H7 (cell line): ENCODE measurements around the gene BPIFB3. TPM values are rescaled to one million over a fixed set of nuclear protein-coding genes. Genes with fewer than 3 reads are reported as not detected.

ENCODE experiments used
- DNase-seq: peaks from one replicate; pipeline ENCODE4 v3.0.0; 2012
- H3K27me3 ChIP-seq: 2 replicates; pipeline ENCODE4 v1.6.0; 2011; ENCODE audit warnings: mild to moderate bottlenecking, low read length; ENCODE audit not compliant: control insufficient read depth, insufficient read depth
- H3K36me3 ChIP-seq: replicated peaks from 2 replicates; pipeline ENCODE4 v1.5.1; 2011; ENCODE audit warnings: low read length; ENCODE audit not compliant: control insufficient read depth, insufficient read depth
- H3K4me3 ChIP-seq: 2 replicates; pipeline ENCODE4 v1.5.1; 2011; ENCODE audit warnings: low read depth, mild to moderate bottlenecking, control low read depth, low read length, moderate library complexity; ENCODE audit not compliant: insufficient read depth
- total RNA-seq: library from RNA; depleted of rRNA; stranded (reverse); fragments of >200 nt; shearing (Covaris generic); gene quantifications from 2 replicates; pipeline ENCODE4 v1.2.3, GENCODE V29; 2014

The BPIFB3 gene
- total RNA-seq, 1 experiment from 2014 or later: not detected

DNA sequence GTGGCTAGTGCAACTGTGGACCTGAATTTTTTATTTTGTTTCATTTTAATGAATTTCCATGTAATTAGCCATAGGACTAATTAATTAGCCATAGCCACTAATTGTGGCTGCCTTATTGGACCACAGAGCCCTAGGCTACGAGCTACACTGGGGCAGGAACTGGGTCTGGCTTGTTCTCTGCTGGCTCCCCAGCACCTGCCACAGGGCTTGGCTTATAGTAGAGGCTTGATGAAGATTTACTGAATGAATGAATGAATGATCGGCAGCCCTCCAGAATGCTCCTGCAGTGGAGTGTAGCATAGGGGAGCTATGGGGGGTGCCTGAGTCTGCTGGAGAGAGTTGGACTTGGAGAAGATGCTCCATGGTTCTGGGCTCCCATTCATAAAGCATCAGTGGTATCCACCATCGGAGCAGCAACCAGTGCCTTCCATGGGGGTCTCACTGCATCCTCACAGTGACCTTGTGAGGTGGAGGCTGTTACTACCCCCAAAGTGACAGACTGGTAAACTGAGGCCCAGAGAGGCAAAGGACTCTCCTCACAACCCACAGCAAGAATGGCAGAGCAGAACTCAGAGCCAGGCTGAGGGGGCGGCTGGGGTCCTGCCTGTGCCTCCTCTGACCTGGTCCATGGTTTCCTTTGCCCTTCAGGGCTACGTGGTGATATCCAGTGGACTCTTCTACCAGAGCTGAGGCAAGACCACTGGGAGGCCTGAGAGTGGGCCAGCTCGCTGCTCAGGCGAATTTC lies 30.8 kb upstream of the BPIFB3 start:
- H3K27me3 ChIP-seq: no peaks in the 10 kb centered on the region
- no peaks in the 10 kb centered on the region for H3K36me3 ChIP-seq
- no peak overlapping the region for H3K4me3 ChIP-seq
- DNase-seq: no peak

DNA sequence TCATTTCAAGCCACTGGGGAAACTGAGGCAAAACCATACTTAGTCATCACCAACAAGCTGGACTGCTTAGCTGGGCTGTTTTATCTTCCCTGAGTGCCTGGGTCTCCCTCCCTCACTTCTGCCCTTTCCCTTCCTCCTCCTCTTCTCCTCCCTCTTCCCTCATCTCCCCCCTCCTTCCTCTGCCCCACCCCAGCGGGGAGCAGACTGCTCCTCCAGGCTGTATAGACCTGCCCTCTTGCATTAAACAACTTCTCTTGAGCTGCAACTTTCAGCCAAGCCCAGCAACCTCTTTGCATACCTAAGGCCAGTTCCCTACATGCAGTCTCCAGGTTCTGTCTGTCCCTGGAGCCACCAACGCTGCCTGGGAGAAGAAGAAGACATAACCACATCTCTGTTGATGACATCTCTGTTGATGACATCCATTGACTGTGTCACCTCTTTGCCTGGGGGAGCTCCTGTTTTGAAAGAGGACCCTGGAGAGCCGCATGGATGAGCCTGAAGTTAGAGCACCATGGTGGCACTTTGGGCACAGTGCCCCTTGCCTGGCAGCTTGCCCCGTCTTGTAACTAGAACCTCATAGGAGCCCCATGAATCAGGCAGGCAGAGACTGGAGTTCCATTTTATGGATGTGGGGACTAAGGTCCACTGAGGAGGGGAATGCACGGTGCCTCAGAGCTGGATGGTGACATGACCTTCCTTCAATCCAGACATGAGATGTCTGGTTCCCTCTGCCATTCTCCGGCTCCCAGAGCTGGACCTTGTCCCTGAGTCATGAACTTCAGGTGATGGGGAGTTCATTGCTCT lies 30.1 kb upstream of the BPIFB3 start:
- no peak for DNase-seq
- H3K4me3 ChIP-seq: no peak overlapping the region
- H3K36me3 ChIP-seq: no peaks in the 10 kb centered on the region
- no peaks in the 10 kb centered on the region for H3K27me3 ChIP-seq

DNA sequence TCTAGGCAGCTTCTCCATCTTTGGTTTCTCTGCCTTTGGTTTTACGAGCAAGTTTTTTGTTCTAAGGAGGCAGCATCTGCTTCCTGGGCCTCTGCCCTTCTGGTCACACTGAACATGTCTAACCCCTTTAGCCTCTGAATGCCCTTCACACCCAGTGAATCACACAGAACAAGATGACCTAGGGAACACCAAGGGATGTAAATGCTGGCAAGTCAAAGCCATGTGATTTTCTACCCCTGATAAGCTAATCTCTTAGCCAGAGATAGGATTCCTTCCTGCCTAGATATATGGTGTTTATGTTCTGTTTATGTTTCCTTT lies 29.5 kb upstream of the BPIFB3 start:
- no peaks in the 10 kb centered on the region for H3K27me3 ChIP-seq
- H3K4me3 ChIP-seq: no peak overlapping the region

DNA sequence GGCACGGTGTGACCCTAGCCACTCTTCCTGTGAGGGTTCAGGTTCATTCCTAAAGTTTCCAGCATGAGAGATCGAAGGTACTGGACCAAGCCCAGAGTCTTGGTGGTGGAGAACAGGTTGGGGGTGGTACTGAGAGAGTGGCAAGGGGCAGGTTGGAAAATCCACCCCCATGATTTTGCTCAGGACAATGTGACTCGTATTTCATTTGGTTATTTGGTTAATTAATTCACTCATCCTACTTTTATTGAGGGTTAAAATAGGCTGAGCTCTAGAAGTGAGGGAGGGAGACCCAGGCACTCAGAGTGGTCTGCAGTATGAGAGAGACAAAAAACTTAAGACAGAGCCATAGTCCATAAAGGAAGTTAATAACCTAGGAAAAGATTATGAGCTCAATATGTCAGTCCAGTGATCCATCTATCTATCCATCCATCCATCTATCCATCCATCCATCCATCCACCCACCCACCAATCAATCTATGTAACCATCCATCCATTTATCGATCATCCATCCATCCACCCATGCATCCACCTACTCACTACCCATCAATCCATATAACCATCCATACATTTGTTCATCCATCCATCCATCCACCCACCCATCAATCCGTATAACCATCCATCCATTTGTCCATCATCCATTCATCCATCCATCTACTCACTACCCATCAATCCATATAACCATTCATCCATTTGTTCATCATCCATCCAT lies 28.9 kb upstream of the BPIFB3 start:
- H3K4me3 ChIP-seq: no peak overlapping the region
- DNase-seq: no peak
- H3K36me3 ChIP-seq: no peaks in the 10 kb centered on the region
- no peaks in the 10 kb centered on the region for H3K27me3 ChIP-seq

More for the DNA sequence above, 29.5 kb upstream of the BPIFB3 start:
- DNase-seq: no peak
- H3K36me3 ChIP-seq: no peaks in the 10 kb centered on the region

DNA sequence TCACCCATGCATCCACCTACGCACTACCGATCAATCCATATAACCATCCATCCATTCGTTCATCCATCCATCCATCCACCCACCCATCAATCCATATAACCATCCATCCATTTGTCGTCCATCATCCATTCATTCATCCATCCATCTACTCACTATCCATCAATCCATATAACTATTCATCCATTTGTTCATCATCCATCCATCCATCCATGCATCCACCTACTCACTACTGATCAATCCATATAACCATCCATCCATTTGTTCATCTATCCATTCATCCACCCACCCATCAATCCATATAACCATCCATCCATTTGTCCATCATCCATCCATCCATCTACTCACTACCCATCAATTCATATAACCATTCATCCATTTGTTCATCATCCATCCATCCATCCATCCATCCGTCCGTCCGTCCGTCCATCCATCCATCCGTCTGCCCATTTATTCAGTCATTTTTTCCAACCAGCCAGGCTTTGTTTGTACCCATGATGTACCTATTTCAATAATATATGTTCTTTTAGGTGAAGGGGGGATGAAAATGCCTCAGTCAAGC lies 28.3 kb upstream of the BPIFB3 start:
- H3K27me3 ChIP-seq: no peaks in the 10 kb centered on the region
- H3K4me3 ChIP-seq: no peak overlapping the region
- H3K36me3 ChIP-seq: no peaks in the 10 kb centered on the region
- no peak for DNase-seq

DNA sequence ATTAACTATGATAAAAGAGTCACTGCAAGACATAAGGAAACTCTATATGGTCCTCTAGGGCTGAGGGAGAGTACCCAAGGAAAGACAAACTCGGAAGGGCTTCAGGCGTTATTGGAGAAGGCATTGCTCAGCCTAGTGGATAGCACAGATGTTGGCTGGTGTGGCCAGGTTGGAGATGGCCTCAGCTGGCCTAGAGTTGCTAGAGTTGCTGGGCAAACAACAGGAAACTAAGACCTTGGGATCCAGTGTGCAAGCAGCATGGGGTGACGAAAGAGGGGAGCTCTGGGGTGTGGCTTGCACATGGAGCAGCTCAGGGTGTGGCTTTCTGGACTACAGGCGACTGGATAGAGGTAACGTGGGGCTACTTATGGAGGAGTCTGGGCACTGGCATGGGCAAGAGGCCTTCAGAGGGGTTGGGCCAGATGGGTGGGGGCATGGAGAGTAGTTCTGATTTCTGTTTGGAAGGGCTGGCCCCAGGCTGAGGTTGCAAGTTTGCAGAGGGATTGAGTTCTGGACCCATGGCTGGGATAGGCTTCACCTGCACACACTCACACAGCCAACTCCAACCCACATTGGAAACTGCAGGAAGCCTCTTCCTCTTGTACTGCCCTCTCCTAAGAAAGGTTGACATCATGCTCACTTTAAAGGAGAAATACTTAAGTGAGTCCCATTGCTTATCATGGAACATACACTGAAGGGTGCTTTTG lies 27.5 kb upstream of the BPIFB3 start:
- no peaks in the 10 kb centered on the region for H3K36me3 ChIP-seq
- no peaks in the 10 kb centered on the region for H3K27me3 ChIP-seq
- no peak for DNase-seq
- no peak overlapping the region for H3K4me3 ChIP-seq

DNA sequence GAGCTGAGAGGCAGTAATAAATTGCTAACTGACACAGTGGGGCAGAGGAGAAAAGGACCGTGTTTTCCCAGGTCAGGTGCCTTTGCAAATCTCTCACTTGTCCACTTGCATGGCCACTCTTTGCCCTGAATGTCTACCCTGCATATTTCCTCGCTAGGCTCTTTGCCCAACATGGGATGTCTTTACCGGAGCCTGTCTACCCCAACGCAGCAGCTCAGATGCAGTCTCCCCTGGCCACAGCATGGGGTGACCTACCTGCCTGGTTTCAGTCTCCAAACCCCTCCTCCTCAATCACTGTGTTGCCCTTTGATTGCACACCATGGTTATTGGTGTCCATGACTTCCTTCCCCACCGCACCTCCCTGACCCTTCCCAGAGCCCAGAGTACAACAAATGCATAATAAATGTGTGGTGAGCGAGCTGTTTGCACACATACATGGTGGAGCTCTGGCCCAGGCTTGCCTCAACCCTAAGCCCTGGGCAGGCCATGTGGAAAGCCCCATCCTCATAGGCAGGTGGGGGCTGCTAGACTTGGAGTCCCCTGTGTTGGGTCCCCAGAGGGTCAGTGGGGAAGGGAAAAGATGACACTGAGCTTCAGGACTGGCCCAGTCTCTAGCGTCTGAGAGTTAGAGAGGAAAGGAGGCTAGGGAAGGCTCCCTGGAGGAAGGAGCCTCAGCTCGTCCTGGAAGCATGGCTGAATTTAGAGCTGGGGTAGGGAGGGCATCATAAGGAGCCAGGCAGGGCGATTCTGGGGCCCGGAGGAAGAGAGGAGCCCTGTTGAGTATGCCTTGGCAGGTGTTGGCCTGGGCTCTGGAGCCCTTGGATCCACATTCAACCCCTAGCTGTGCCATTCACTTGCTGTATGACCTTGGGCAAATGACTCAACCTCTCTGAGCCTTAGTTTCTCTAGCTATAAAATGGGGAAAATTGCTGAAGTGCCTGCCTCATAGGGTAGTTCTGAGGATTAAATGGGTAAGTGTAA lies 26.6 kb upstream of the BPIFB3 start:
- DNase-seq: no peak
- H3K27me3 ChIP-seq: no peaks in the 10 kb centered on the region
- H3K36me3 ChIP-seq: no peaks in the 10 kb centered on the region
- H3K4me3 ChIP-seq: no peak overlapping the region

DNA sequence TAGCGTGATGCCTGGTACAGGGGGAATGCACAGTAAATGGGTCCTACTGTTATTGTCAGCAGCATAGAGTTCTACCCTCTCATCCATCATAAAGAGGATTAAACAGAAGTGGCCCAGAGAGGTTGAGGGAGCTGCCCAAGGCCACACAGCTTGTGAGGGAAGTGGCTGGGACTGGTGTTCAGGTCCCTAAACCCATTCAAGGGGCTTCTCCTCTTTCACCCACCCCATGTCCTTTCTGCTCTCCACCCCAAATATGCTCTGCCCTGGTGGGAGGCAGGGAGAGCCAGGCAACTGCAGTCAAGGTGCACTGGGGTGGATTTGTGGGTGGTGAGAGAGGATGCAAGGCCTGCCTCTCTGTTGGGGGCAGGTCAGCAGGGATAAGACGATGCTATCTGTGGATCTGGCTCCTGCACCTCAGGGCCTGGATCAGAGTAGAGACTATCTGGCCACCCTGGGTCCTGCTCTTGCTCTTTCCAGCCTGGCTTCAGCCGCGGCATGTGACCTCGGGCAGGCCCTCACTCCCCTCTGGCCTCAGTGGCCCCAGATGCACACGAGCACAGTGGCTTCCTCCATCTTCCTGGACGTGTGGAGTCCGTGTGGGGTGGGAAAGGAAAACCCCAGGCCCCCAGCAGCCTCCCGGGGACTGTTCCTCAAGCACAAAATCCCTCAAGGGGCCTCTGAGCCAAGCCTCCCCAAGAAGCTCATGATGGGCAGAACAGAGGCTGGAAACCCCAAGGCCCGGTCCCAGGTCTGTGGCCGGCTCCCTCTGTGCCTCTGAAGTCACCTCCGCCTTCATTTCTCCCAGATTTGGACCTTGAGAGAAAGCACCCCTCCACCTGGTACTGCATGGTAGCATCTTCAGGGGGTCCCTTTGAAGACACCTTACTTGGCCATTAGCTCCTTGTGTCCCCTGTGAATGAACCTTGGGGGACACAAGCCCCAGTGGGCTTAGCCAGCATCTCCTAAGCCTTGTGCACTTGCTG lies 25.6 kb upstream of the BPIFB3 start:
- Histone ChIP-seq H3K36me3 (no peaks in the 10 kb centered on the region), H3K27me3 (no peaks in the 10 kb centered on the region), H3K4me3 (no peak overlapping the region)
- no peak for DNase-seq

DNA sequence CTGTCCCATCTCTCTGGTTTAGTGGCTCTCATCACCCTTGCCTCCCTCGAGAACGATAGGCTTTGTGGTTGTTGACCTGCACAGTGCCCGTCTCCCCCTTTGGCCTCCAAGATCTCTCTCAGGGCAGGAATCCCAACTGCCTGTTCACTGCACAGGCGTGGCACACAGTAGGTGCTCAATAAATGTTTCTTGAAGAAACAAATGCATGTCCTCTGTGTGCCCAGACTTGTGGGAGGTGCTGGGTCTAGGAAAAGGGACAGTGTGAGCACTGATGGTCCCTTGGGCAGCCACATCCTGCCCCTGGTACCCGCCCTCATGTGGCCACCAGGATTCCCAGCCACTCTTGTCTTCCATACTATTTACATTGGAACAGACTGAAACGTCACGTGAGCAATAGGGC lies 24.8 kb upstream of the BPIFB3 start:
- no peak for DNase-seq
- no peak overlapping the region for H3K4me3 ChIP-seq
- H3K36me3 ChIP-seq: no peaks in the 10 kb centered on the region
- no peaks in the 10 kb centered on the region for H3K27me3 ChIP-seq

DNA sequence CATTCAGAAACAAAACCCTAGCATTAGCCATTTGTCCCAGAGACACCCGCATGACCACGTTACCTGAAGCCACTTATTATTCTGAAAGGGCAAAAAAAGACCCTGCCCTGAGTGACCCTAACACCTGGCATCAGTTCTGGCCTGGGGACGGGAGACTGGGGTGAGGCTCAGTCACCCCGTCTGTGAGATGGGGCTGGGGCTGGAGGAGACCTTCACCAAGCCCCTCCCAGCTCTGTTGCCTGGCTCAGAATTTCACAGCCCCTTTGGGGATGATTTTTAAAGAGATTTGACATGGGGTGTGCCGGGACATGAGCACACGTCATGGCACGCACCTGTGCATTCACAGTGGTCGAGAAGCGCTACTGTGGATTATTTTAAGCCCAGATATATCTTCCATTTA lies 23.6 kb upstream of the BPIFB3 start:
- Histone ChIP-seq H3K36me3 (no peaks in the 10 kb centered on the region), H3K27me3 (no peaks in the 10 kb centered on the region), H3K4me3 (no peak overlapping the region)
- no peak for DNase-seq

DNA sequence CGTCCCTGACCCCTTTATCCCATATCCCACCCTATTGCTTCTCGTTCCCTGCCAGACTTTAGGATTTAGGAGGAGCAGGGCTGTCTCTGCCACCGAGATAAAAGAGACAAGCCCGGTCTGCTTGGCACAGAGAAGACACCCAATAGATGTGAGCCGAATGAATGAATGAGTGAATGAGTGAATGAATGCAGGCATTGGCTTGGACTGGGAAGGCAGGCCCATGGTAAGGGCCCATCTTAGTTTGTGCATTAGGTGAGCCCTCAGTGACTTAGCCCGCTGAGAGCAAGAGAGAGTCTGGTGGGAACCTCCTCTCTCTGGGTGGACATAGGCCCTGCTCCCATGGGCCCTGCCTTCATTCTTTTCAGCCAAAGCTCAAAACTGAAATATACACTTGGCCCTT lies 23.1 kb upstream of the BPIFB3 start:
- Histone ChIP-seq H3K27me3 (no peaks in the 10 kb centered on the region), H3K36me3 (no peaks in the 10 kb centered on the region), H3K4me3 (no peak overlapping the region)
- no peak for DNase-seq

DNA sequence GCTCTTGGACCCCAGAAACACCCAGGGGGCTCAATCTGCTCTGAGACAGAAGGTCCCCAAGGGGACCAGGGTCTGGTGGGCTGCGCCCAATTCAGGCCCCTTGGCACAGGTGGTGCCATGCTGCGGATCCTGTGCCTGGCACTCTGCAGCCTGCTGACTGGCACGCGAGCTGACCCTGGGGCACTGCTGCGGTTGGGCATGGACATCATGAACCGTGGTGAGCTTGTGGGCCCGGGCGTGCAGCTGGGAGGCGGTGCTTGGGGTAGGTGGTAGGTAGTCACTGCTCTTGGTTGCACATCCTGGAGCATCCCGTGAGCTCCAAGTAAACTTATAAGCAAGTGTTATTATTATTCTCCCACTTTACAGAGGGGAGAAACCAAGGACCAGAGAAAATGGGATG lies 22.2 kb upstream of the BPIFB3 start, which contains the start of gene BPIFB6:
TSS of gene BPIFB6 (plus strand) at position 118 of the 400 bp plus-strand sequence. CDS start at position 118, 0 bp downstream.
- no peak for DNase-seq
- Histone ChIP-seq H3K36me3 (no peaks in the 10 kb centered on the region), H3K4me3 (no peak within 1 kb of the TSS), H3K27me3 (no peaks in the 10 kb centered on the region)
